ENCODE data around the gene FOXC1.

- TF ChIP-seq POLR2AphosphoS5 (IDR thresholded peaks at IDR 0.05; ENCODE audit: control insufficient read depth, insufficient read depth, low read depth, low read length) (no peak), STAT5B (CRISPR knock-in tag; IDR thresholded peaks at IDR 0.05) (no peak), YY1 (IDR thresholded peaks at IDR 0.05; ENCODE audit: borderline replicate concordance in 1 of 3, control insufficient read depth in 1 of 3, extremely low read depth in 1 of 3, insufficient read depth in 3 of 3, insufficient read length in 1 of 3, insufficient replicate concordance in 2 of 3, low read depth in 1 of 3, low read length in 2 of 3) (no peak), EHMT2 (IDR thresholded peaks at IDR 0.05) (no peak), FOS (IDR thresholded peaks at IDR 0.05; ENCODE audit: extremely low read depth, insufficient read length) (no peak)
- TF ChIP-seq, protein P1, sequence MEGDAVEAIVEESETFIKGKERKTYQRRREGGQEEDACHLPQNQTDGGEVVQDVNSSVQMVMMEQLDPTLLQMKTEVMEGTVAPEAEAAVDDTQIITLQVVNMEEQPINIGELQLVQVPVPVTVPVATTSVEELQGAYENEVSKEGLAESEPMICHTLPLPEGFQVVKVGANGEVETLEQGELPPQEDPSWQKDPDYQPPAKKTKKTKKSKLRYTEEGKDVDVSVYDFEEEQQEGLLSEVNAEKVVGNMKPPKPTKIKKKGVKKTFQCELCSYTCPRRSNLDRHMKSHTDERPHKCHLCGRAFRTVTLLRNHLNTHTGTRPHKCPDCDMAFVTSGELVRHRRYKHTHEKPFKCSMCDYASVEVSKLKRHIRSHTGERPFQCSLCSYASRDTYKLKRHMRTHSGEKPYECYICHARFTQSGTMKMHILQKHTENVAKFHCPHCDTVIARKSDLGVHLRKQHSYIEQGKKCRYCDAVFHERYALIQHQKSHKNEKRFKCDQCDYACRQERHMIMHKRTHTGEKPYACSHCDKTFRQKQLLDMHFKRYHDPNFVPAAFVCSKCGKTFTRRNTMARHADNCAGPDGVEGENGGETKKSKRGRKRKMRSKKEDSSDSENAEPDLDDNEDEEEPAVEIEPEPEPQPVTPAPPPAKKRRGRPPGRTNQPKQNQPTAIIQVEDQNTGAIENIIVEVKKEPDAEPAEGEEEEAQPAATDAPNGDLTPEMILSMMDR (IDR thresholded peaks at IDR 0.05 in 2 of 3, conservative IDR thresholded peaks at IDR 0.05 in 1 of 3; ENCODE audit: insufficient read depth in 2 of 3, low read depth in 1 of 3, low read length in 3 of 3): no peak
These were observed 33.0 kb upstream of the FOXC1 start for GRCh38 chr6:1576711-1577110.

Measured in K562 (cell line).